GF-D8 (cell line): ENCODE data around the gene SLC6A9.

ENCODE experiments used
- DNase-seq: peaks from one replicate; lab custom pipeline; 2025; lab: John Stamatoyannopoulos, UW

The SLC6A9 gene

DNA sequence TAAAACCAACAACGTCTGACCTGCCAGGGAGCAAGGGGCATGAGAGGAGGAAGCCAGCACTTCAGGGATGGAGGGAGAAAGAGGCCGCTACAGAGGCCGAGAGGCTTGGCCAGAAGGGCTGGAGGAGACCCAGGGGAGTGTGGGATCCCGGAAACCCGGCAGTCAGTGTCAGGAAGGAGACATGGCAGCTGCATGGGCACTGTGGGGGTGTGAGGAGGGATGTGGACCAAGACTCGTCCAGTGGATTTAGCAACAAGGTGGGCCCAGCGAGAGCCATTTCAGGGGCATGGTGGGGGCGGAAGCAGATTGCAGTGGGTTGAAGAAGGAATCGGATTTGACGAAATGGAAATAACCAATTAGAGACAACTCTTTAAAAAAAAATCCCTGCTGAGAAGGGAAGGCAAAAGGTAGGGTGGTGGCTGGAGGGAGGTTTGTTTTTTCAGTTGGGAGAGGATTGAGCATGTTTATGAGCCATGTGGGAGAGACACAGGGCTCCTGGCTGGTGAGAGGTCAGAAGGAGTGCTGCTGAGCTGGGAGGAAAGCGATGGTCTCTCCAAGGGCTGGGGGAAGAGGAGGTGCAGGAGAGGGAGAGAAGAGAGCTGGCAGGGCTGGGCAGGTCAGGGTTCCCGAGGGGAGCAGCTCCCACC is 47.9 kb downstream of the SLC6A9 start:
- DNase-seq = no peak

DNA sequence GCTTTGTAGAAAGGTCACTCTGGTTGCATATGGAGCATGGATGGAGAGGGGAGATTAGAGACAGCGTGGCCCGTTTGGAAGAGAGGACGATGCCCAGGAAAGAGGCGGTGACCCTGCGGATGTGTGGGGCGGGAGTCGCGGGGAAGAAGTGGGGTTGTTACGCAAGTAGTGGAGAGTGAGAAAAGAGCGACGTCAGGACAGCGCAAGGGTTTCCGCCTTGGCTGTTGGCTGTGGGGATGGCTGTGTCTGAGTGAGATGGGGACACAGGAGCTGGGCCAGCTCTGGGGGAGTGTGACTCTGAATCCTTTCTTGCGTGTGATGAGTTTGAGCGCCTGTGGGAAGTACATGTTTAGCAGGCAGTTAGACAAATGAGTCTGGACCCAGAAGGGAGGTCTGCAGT is 48.5 kb downstream of the SLC6A9 start:
- no peak for DNase-seq

DNA sequence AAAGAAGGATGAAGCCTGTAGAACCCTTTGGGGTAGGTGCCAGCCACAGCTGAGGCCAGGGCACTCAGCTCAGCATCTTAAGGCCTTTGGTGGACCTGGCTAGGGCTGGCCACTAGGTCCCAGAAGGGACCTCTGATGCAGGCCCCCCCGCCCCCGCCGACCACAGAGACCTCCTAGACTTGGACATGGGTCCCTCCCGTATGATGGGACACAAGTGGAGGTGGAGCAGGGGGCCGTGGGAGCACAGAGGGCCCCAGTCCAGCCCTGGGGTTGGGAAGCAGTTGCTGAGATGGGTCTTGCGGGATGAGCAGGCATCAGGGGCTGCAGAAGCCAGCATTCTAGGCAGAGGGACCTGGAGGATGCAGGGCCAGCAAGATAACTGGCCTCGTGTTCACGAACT is 49.0 kb downstream of the SLC6A9 start:
- DNase-seq = no peak

DNA sequence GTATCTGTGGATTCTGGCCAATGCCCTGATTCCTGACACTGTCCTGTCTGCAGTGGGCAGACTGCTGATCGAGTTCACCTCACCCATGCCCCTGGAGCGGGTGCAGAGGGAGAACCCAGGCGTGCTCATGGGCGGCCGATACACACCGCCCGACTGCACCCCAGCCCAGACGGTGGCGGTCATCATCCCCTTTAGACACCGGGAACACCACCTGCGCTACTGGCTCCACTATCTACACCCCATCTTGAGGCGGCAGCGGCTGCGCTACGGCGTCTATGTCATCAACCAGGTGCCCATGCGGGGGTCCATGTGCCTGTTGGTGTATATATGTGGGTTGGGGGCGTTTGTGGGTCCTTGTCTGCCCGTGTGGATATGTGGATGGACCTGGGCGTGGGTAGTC is 49.6 kb downstream of the SLC6A9 start:
- DNase-seq = no peak

DNA sequence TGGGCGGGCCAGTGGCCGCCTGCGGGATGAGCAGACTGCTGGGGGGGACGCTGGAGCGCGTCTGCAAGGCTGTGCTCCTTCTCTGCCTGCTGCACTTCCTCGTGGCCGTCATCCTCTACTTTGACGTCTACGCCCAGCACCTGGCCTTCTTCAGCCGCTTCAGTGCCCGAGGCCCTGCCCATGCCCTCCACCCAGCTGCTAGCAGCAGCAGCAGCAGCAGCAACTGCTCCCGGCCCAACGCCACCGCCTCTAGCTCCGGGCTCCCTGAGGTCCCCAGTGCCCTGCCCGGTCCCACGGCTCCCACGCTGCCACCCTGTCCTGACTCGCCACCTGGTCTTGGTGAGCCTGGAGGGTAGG is 50.1 kb downstream of the SLC6A9 start:
- no peak for DNase-seq

DNA sequence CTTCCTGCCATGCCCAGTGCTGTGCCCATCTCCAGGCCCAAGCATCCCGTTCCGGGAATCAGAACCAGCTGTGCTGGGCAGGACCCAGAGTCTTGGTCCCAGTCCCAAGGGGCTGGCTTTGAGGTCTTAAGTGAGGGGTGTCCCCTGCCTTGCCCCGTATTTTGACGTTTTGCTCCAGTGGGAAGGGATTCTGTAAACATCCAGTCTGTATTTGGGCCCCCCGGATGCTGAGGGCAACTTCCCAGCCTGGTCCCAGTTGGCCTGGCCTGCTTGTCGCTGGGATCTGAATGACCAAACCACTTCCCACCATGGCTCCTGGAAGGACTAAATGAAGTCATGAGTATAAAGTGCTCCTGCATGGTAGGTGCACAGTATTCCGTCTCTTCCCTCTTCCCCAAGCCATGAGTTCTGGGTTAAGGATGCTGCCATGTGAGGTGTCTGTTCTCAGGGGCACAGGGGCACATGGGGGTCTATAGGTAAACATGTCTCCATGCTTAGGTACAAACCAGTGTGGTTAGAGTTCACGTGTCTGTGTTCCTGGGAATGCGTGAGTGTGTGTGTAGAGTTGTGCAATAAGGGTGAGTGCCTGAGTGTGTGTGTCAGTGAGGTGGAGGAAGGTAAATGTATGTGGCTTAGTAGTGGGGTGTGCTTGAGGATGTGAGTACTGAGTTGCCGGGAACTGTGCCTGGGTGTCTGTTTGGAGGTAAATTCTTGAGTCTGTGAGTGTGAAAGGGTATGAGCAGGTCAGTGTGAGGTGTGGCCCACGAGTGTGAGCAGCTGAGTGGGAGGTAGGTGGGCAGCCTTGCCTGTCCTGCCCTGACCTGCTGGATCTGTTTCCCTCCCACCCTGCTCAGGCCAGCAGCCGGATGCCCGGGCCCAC is 50.8 kb downstream of the SLC6A9 start:
- DNase-seq = no peak

DNA sequence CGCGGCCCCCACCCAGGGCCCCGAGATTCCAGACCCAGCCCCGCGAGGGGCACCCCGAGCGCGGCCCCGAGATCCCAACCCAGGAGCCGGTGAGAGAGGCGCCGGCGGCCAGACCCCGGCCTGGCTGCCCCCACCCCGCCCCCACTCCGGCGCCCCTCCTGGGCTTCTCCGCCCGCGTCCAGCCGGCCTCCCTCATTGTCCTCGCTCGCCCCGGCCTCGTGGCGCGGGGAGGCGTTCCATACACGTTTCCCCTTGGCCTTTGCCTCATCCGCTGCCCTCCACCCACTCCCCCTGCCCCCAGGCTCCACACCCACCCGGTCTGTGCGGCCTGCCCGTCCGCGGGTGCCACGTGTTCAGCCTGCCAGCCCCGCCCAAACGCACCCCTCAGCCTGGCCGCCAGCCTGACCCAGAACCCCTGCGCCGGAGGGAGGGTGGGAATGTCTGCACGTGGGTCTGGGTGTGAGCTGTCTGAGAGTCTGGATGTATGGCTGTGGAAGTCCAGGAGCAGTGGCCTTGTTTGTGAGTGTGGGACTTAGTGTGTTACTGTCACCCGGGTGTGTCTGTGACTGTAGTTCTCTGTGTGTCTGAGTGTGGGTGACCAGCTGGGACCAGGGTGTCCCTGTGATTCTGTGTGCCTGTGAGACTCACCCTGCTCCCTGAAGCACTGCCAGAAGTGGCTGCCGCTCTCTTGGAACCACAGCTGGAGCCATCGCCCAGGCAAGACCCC is 51.6 kb downstream of the SLC6A9 start:
- no peak for DNase-seq

DNA sequence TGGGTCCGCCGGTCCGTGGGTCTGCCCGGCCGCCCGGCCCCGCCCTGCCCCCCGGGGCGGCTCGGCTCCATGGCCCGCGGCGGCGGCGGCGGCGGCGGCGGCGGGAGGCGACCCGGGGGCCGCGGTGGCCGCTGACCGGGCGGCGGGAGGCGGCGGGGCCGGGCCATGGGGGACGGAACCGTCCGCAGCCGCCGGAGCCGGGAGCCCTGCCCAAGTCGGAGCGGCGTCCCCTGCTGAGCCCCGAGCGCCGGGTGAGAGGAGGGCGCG is 52.1 kb downstream of the SLC6A9 start:
- no peak for DNase-seq

DNA sequence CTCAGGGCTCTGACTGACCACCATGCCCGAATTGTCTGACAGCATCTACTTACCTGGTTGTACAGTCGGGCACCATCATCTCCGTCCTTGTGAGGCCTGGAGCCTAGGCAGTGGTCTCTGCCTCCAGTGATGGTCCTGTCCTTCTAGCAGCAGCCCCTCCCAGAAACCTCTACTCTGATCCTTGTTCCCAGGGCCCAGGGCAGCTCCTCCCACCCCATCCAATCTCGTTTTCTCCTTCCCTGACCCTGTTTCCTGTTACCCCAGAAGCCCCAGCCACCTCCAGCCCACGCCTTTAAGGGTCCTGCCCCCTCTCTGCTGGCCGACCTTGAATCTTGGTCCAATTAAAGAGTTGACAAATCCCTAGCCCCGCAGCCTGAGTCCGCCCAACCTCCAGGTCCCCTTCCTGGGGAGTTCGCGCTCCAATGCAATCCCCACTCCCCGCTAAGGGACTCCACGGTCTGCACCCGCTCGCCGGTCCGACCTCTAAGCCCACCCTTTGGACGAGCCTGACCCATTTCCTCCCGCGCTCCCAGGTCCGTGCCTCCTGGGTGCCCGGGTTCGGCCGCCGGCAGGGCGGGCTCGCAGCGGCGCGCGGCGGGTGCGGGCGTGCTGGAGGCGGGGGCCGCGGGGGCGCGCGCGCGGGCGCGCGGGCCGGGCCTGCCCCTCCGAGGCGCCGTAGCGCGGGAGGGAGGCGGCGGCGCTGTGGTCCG is 52.6 kb downstream of the SLC6A9 start, which contains the start of gene B4GALT2:
B4GALT2 (plus strand) TSS at position 660 of the 710 bp plus-strand sequence. CDS start 1,951 bp downstream, outside the sequence.
- DNase-seq = no peak

DNA sequence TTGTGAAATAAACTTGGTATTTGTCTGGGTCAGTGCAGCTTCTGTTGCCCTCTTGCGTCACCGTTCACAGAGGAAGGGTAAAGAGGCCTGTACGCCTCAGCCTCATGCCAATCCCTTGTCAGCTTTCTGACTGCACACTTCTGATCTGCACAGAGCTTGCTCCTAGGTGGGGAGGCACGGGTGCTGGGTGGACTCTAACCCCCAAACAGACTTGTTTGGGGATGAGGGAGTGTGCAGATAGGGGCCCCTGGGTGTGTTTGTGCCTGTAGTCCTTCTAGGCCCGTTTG is 53.1 kb downstream of the SLC6A9 start:
- no peak for DNase-seq

DNA sequence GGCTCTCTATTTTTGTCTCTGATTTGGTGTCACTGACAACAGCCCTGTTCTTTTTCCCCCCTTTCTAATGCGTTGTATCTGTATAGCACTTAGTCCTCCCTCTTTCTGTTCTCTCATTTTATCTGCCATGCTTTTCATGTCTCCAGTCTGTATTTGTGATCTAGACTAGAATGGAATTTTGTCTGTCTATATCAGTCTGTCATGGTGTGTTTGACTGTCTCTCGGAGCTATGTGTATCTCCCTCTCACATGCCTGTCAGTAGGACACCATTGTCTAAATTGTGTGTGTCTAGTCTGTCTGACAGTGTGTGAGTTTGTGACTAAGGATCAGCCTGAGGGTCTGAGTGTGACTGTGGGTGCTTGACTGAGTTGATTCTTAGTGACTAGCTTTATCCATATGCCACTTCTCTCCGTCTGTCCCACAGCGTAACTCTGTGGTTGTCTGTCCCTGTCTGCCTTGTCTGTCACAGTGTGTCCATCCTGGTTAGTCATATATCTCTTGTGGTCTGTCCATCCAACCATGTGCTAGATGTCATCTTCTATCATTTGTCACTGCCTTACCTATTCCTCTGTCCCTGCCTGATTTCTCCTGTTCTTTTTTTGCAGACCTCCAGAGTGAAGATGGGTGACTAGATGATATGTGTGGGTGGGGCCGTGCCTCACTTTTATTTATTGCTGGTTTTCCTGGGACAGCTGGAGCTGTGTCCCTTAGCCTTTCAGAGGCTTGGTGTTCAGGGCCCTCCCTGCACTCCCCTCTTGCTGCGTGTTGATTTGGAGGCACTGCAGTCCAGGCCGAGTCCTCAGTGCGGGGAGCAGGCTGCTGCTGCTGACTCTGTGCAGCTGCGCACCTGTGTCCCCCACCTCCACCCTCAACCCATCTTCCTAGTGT is 53.6 kb downstream of the SLC6A9 start:
- no peak for DNase-seq

DNA sequence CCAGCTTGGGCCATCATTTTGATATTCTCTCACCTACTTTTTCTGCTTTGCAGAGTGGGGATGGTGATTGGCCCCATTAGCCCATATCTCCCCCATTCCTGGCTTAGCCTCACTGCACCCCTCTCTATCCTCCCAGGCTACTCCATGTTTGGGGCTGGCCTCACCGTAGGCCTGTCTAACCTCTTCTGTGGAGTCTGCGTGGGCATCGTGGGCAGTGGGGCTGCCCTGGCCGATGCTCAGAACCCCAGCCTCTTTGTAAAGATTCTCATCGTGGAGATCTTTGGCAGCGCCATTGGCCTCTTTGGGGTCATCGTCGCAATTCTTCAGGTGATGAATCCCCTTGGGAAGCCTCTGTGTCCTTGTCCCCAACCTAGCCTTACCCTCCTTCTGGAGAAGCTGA is 54.4 kb downstream of the SLC6A9 start:
- no peak for DNase-seq

DNA sequence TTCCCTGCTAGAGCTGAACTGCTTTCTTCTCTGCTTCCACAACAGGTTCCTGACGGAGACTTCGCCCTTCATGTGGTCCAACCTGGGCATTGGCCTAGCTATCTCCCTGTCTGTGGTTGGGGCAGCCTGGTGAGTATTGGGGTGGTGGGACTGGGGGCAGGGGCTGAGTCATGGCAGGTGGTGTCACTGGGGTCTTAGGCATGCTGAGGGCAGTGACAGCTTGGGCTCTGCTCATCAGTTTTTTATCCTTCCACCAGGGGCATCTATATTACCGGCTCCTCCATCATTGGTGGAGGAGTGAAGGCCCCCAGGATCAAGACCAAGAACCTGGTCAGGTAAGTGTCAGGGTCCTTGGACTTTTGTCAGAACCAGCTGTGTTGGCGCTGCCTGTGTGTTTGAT is 55.2 kb downstream of the SLC6A9 start:
- DNase-seq = no peak

DNA sequence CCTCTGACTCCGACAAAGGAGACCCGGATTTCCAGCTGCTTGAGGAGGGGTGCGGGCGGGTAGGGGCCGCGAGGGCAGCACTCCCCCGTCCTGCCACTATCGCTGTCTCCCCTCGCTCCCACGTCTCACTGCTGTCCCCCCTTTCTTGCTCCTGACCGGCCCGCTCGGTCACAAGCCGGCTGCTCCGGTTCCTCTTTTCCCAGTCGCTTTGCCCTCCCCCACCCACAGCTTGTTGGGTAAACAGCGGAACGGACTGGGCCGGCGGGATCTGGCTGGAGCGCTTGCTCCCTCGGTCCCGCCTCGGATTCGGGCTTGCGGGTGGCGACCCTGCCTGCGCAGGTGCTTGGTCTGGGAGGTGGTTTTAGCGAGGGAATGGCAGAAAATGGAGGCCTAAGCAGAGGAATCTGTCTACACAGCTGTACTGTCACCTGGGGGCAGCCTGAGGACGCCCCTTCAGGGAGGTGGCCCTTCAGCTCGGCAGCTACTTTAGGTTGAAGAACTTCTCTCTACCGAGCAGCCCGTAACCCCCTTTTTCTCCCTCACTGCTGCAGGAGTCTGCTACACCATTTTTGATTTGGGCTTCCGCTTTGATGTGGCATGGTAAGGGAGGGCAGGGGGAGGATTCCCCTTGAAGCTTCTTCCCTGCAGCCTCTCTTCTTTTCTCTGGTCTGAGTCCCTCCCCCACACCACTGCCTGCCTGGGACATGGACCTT is 55.9 kb downstream of the SLC6A9 start:
- DNase-seq = peak; percentile 34

DNA sequence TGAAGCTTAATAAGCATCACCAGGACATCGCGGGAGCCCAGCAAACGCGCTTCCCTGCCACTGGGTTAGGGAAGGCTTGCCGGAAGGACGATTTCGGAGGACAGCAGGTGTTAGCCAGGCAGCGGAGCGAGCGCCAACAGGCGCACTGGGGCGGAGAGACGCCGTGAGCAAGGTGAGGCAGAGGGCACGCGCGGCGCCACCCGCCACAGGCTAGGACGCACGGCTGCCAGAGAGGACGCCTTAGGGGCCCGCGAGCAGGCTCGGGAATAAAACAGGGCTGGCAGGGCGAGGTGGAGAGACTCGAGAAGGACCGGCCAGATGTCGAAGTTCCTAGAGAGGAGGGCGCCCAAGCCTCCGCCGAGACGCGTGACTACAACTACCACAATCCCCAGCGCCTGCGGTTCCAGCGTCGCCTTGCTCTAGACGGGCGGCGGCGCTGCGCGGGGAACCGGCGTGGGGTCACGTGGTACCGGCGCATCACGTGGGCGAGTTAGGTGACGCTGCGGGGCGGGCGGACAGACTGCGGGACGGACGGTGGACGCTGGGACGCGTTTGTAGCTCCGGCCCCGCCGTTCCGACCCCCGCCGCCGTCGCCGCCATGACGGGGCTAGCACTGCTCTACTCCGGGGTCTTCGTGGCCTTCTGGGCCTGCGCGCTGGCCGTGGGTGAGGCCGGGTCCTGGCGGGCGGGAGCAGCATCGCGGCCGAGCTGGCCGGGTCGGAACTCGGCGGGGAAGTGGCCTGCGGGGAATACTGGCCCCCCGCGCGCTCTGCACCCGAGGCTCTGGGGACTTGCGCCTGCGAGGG is 56.6 kb downstream of the SLC6A9 start, which contains the start of gene ATP6V0B:
ATP6V0B (plus strand) TSS at position 518 of the 806 bp plus-strand sequence; CDS start at position 599, 81 bp downstream.
- peak; percentile 78 for DNase-seq

DNA sequence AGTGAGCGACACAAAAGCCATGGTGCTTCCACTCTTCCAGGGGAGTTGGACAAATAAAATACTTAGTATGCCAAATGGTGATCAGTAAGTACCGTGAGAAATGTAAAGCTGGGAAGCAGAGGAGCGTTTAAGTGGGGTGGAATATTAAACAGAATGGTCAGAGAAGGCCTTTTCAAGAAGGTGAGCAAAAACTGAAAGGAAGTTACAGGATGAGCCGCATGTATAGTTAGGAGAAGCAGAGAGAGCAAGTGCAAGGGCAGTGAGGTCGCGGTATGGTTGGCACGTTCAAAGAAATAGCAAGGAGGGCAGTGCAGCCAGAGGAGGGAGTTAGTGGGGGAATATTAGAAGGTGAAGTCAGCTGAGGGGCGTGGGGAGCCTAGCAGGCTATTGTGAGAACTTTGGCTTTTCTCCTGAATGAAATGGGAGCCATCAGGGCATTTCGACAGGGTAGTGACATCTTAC is 57.2 kb downstream of the SLC6A9 start:
- DNase-seq = no peak

DNA sequence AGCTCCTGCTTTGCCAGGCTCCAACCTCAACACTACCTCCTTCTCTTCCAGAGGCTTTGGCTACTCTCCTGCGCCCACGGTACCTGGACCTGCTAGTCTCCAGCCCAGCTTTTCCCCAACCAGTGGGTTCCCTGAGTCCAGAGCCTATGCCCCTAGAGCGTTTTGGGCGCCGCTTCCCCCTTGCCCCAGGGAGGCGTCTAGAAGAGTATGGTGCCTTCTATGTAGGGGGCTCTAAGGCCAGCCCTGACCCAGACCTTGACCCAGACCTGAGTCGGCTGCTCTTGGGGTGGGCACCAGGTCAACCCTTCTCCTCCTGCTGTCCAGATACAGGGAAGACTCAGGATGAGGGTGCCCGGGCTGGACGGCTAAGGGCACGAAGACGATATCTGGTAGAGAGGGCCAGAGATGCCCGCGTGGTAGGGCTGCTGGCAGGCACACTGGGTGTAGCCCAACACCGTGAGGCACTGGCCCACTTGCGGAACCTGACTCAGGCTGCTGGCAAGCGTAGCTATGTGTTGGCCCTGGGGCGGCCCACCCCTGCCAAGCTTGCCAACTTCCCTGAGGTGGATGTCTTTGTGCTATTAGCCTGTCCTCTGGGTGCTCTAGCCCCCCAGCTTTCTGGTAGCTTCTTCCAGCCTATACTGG is 59.8 kb downstream of the SLC6A9 start:
- DNase-seq = no peak

DNA sequence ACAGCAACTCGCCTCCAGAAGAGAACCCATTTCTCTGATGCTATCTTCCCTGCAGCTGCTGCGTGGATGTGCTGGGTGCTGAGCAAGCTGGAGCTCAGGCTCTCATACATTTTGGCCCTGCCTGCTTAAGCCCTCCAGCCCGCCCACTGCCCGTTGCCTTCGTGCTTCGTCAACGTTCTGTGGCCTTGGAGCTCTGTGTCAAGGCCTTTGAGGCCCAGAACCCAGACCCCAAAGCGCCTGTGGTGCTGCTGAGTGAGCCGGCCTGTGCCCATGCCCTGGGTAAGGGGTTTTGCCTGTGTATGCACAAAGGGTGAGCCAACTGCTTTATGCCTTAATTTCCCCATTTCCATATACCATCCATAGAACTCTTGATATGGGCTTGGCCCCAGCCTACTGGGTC is 60.4 kb downstream of the SLC6A9 start:
- no peak for DNase-seq

DNA sequence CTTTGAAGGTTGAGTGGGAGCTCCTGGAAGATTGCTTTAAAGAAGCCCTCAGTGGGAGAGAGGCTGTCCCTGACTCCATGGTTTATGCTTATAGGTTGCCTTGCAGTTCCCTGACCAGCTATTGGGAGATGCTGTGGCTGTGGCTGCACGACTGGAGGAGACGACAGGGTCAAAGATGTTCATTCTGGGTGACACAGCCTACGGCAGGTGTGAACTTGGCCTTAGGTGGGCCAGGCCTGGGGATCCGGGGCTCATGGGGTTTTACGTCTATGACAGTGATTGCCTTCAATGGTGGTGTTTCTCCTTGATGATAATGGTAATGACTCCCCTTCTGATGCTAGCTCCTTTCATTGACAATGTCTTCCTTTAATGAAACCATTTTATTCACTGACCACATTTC is 60.8 kb downstream of the SLC6A9 start:
- DNase-seq = no peak
